A549 (cell line): Measurements from ENCODE around the gene SLC25A10. TPM values are rescaled to one million over a fixed set of nuclear protein-coding genes. Genes with fewer than 3 reads are reported as not detected.
A peak's percentile ranks its signal among the peaks of the same experiment; 100 is the strongest.

Source experiments
- ATAC-seq, 2 experiments: fragments of 200-7000 bp in 1 of 2; fragments of >200 bp in 1 of 2; cut with Nextera tagmentation in 1 of 2; cut with Tn5 transposase in 1 of 2; 3 replicates each; pipeline versions ENCODE4 v1.8.0 to v1.9.1; 2018 to 2020; ENCODE audit warnings: mild to moderate bottlenecking in 1 of 2, moderate library complexity in 1 of 2
- CTCF ChIA-PET: fragments of 300-600 bp; sonication (Branson Sonifier 250); formaldehyde crosslinking; extraction: SDS; loops from one replicate; lab custom pipeline; 2021; ENCODE audit warnings: antibody characterized with exemption, inconsistent platforms; lab: Yijun Ruan, JAX
- POLR2A ChIA-PET: fragments of 350-600 bp; formaldehyde crosslinking; extraction: SDS; loops from one replicate; lab custom pipeline; 2021; ENCODE audit warnings: antibody characterized with exemption, inconsistent platforms; lab: Yijun Ruan, JAX
- DNase-seq, 2 experiments: peaks; one replicate each; pipeline versions ENCODE4 v3.0.0 to v3.0.0-alpha.2; 2011 to 2016; ENCODE audit warnings: low read depth in 1 of 2, low spot score in 1 of 2
- FAIRE-seq: peaks from 2 replicates; lab custom pipeline; 2011; peaks lifted over from hg19 to GRCh38; lab: Jason Lieb, UNC
- H3K27ac ChIP-seq, 2 experiments: fragments of >200 bp; sonication (Bioruptor Twin); formaldehyde crosslinking; 3 replicates each; pipeline ENCODE4 v1.5.1; 2016 to 2017
- H3K4me1 ChIP-seq: fragments of >200 bp; sonication (Bioruptor Twin); formaldehyde crosslinking; 3 replicates; pipeline ENCODE4 v1.6.1; 2016
- H3K4me2 ChIP-seq: fragments of >200 bp; sonication (Bioruptor Twin); formaldehyde crosslinking; 3 replicates; pipeline ENCODE4 v1.6.1; 2016
- H3K4me3 ChIP-seq: fragments of >200 bp; sonication (Bioruptor Twin); formaldehyde crosslinking; 3 replicates; pipeline ENCODE4 v1.5.1; 2016
- H3K9me3 ChIP-seq: fragments of >200 bp; sonication (Bioruptor Twin); formaldehyde crosslinking; 3 replicates; pipeline ENCODE4 v1.6.1; 2016
- BHLHE40 ChIP-seq: IDR thresholded peaks from 2 replicates; pipeline ENCODE4 v1.6.1; 2012; ENCODE audit warnings: low read depth, low read length, inconsistent platforms
- CBX2 ChIP-seq: fragments of 200-600 bp; sonication (generic); IDR thresholded peaks from 2 replicates; pipeline ENCODE4 v1.6.1; 2016; ENCODE audit warnings: low read depth, mild to moderate bottlenecking, borderline replicate concordance
- CBX8 ChIP-seq: fragments of 200-600 bp; sonication (generic); IDR thresholded peaks from 2 replicates; pipeline ENCODE4 v1.6.1; 2016
- CEBPB ChIP-seq, 2 experiments: fragments of >200 bp in 1 of 2; sonication (Bioruptor Twin) in 1 of 2; formaldehyde crosslinking in 1 of 2; IDR thresholded peaks; 2 replicates each; pipeline ENCODE4 v1.6.1; 2012 to 2016
- EHMT2 ChIP-seq: fragments of 200-600 bp; sonication (generic); IDR thresholded peaks from 2 replicates; pipeline ENCODE4 v1.6.1; 2016; ENCODE audit warnings: antibody characterized with exemption, low read depth, mild to moderate bottlenecking, moderate library complexity
- ELK1 ChIP-seq: fragments of 150-350 bp; IDR thresholded peaks from 2 replicates; pipeline ENCODE4 v1.6.1; 2014; ENCODE audit warnings: low read depth, mild to moderate bottlenecking, low read length
- EP300 ChIP-seq, 2 experiments: fragments of >200 bp; sonication (Bioruptor Twin); formaldehyde crosslinking; IDR thresholded peaks; 2 replicates in 1 of 2; 3 replicates in 1 of 2; pipeline ENCODE4 v1.6.1; 2016 to 2017
- FOSL2 ChIP-seq, 2 experiments: fragments of 450-650 bp in 1 of 2; fragments of >200 bp in 1 of 2; sonication (Bioruptor Twin) in 1 of 2; formaldehyde crosslinking; IDR thresholded peaks; 2 replicates each; pipeline versions ENCODE4 v1.5.0 to v1.6.1; 2016 to 2020; ENCODE audit warnings: mild to moderate bottlenecking in 1 of 2, moderate library complexity in 1 of 2
- GATA3 ChIP-seq: IDR thresholded peaks from 2 replicates; pipeline ENCODE4 v1.6.1; 2012; ENCODE audit warnings: borderline replicate concordance
- HDAC2 ChIP-seq: fragments of 200-600 bp; sonication (generic); IDR thresholded peaks from 2 replicates; pipeline ENCODE4 v1.6.1; 2016
- HMGXB4 ChIP-seq: fragments of 250-450 bp; sonication (Bioruptor Pico); IDR thresholded peaks from 2 replicates; pipeline ENCODE4 v1.5.0; 2021; ENCODE audit warnings: mild to moderate bottlenecking, moderate library complexity, borderline replicate concordance
- HOXA7 ChIP-seq: fragments of 250-450 bp; sonication (Bioruptor Pico); IDR thresholded peaks from 2 replicates; pipeline ENCODE4 v1.5.0; 2020; ENCODE audit warnings: mild to moderate bottlenecking, moderate library complexity
- HOXB13 ChIP-seq: fragments of 250-450 bp; sonication (Bioruptor Pico); IDR thresholded peaks from 2 replicates; pipeline ENCODE4 v1.5.0; 2020; ENCODE audit warnings: low read depth, mild to moderate bottlenecking, moderate library complexity
- HOXB5 ChIP-seq: fragments of 250-450 bp; sonication (Bioruptor Pico); IDR thresholded peaks from 2 replicates; pipeline ENCODE4 v1.5.0; 2020; ENCODE audit warnings: mild to moderate bottlenecking, moderate library complexity
- JUN ChIP-seq, 2 experiments: fragments of >200 bp; sonication (Bioruptor Twin); formaldehyde crosslinking; IDR thresholded peaks; 2 replicates in 1 of 2; 3 replicates in 1 of 2; pipeline ENCODE4 v1.6.1; 2016 to 2017
- JUNB ChIP-seq: fragments of >200 bp; sonication (Bioruptor Twin); formaldehyde crosslinking; IDR thresholded peaks from 2 replicates; pipeline ENCODE4 v1.6.1; 2016
- KDM5A ChIP-seq: fragments of 200-600 bp; sonication (generic); IDR thresholded peaks from 2 replicates; pipeline ENCODE4 v1.6.1; 2016; ENCODE audit warnings: antibody characterized with exemption, mild to moderate bottlenecking
- MAFK ChIP-seq: fragments of 450-650 bp; IDR thresholded peaks from 2 replicates; pipeline ENCODE4 v1.6.1; 2014; ENCODE audit not compliant: partially characterized antibody
- MAZ ChIP-seq: fragments of 150-350 bp; IDR thresholded peaks from 2 replicates; pipeline ENCODE4 v1.6.1; 2014; ENCODE audit warnings: antibody characterized with exemption, low read depth, low read length, borderline replicate concordance
- MYC ChIP-seq: IDR thresholded peaks from 2 replicates; pipeline ENCODE4 v1.6.1; 2012; ENCODE audit warnings: mild to moderate bottlenecking, inconsistent platforms, low read length, improper control_type of control experiment, borderline replicate concordance
- NR3C1 ChIP-seq: fragments of >200 bp; sonication (Bioruptor Twin); formaldehyde crosslinking; IDR thresholded peaks from 3 replicates; pipeline ENCODE4 v1.6.1; 2017
- PHF8 ChIP-seq: fragments of 200-600 bp; sonication (generic); IDR thresholded peaks from 2 replicates; pipeline ENCODE4 v1.6.1; 2016; ENCODE audit warnings: low read depth, mild to moderate bottlenecking, antibody characterized with exemption, moderate library complexity, borderline replicate concordance
- POLR2AphosphoS2 ChIP-seq: conservative IDR thresholded peaks from 2 replicates; pipeline ENCODE4 v1.6.1; 2012; ENCODE audit warnings: low read length, improper control_type of control experiment, inconsistent platforms
- RAD21 ChIP-seq, 2 experiments: fragments of >200 bp in 1 of 2; sonication (Bioruptor Twin) in 1 of 2; formaldehyde crosslinking in 1 of 2; IDR thresholded peaks in 1 of 2; conservative IDR thresholded peaks in 1 of 2; 2 replicates in 1 of 2; 3 replicates in 1 of 2; pipeline ENCODE4 v1.6.1; 2012 to 2018; ENCODE audit warnings: inconsistent platforms in 1 of 2
- RARB ChIP-seq: fragments of 250-450 bp; sonication (Bioruptor Pico); IDR thresholded peaks from 2 replicates; pipeline ENCODE4 v1.8.0; 2021; ENCODE audit warnings: mild to moderate bottlenecking, moderate library complexity
- RFX5 ChIP-seq: fragments of 450-650 bp; IDR thresholded peaks from 2 replicates; pipeline ENCODE4 v1.7.1; 2014; ENCODE audit warnings: antibody characterized with exemption, mild to moderate bottlenecking, moderate library complexity
- RNF2 ChIP-seq: fragments of 200-600 bp; sonication (generic); IDR thresholded peaks from 2 replicates; pipeline ENCODE4 v1.6.1; 2016; ENCODE audit warnings: low read depth, mild to moderate bottlenecking, antibody characterized with exemption, moderate library complexity, borderline replicate concordance
- SMC3 ChIP-seq: fragments of >200 bp; sonication (Bioruptor Twin); formaldehyde crosslinking; IDR thresholded peaks from 3 replicates; pipeline ENCODE4 v1.6.1; 2018; ENCODE audit warnings: inconsistent platforms
- SREBF2 ChIP-seq: fragments of 450-650 bp; IDR thresholded peaks from 2 replicates; pipeline ENCODE4 v1.6.1; 2014; ENCODE audit warnings: mild to moderate bottlenecking, moderate library complexity
- TP53 ChIP-seq: fragments of 250-450 bp; sonication (Bioruptor Pico); IDR thresholded peaks from 2 replicates; pipeline ENCODE4 v1.5.0; 2021; ENCODE audit warnings: mild to moderate bottlenecking, moderate library complexity
- ZSCAN20 ChIP-seq: fragments of 250-450 bp; sonication (Bioruptor Pico); IDR thresholded peaks from 2 replicates; pipeline ENCODE4 v1.8.0; 2022; ENCODE audit warnings: mild to moderate bottlenecking, moderate library complexity
- WGBS: methylation state at CpG from one replicate; pipeline ENCODE4 v1.1.6; 2017; ENCODE audit errors: missing lambda C conversion rate; 5-methylcytosine and 5-hydroxymethylcytosine counted together
- polyA minus RNA-seq: library from RNA; depleted of rRNA, polyadenylated mRNA; stranded (reverse); fragments of >200 nt; gene quantifications from 2 replicates; pipeline ENCODE4 v1.2.3, GENCODE V29; 2011; rRNA and poly(A)+ RNA removed
- polyA plus RNA-seq, 4 experiments: library from polyadenylated mRNA; depleted of rRNA in 3 of 4; stranded (reverse); fragments of >200 nt; fragmentation: RNase III in 1 of 4; extraction: RNeasy Plus Mini Kit Qiagen cat#74134 plus additional on column Dnase treatment in 1 of 4; gene quantifications; 2 replicates in 3 of 4; 3 replicates in 1 of 4; pipeline ENCODE4 v1.2.3, GENCODE V29; 2011 to 2017
- TF ChIP-seq, protein P1 (sequence below): fragments of >200 bp; sonication (Bioruptor Twin); formaldehyde crosslinking; IDR thresholded peaks from 2 replicates; pipeline ENCODE4 v1.6.1; 2016
- TF ChIP-seq, protein P2 (sequence below): IDR thresholded peaks from 2 replicates; pipeline ENCODE4 v1.6.1; 2012; ENCODE audit warnings: low read depth, borderline replicate concordance
- TF ChIP-seq, protein P3 (sequence below): fragments of 450-650 bp; IDR thresholded peaks from 2 replicates; pipeline ENCODE4 v1.6.1; 2014; ENCODE audit warnings: antibody characterized with exemption
- TF ChIP-seq, protein P4 (sequence below): fragments of 250-450 bp; sonication (Bioruptor Pico); IDR thresholded peaks from 2 replicates; pipeline ENCODE4 v1.5.0; 2020; ENCODE audit warnings: low read depth, mild to moderate bottlenecking, moderate library complexity

SLC25A10 gene
- polyA plus RNA-seq (2011; rRNA removed) (20.0 and 25.8 TPM in 2 replicates), polyA plus RNA-seq (2017; fragmentation: RNase III; extraction: RNeasy Plus Mini Kit Qiagen cat#74134 plus additional on column Dnase treatment) (43.4 to 47.1 TPM (median 47.0 TPM) in 3 replicates), polyA minus RNA-seq (20.8 and 28.2 TPM in 2 replicates)
- 69.2 and 105 TPM in 2 replicates for polyA plus RNA-seq (2012; cell fraction: cytosol; rRNA removed)
- polyA plus RNA-seq (2012; cell fraction: nucleus; rRNA removed): 99.9 and 141 TPM in 2 replicates

GRCh38 chr17:81711814-81712467 is at the start of gene SLC25A10:
SLC25A10 (plus strand) TSS chr17:81712284; CDS start chr17:81712427, 143 bp downstream.
- Histone ChIP-seq H3K4me3 (peak within 1 kb of the TSS; percentile 70), H3K4me1 (peaks cover 20% of the 10 kb centered on the region), H3K27ac (peak within 1 kb of the TSS; percentile 95), H3K4me2 (peak within 1 kb of the TSS; percentile 86), H3K9me3 (no peaks in the 10 kb centered on the region)
- ChIA-PET POLR2A (interaction anchor here (0.6 to 3.9 kb wide), 8 partner anchors 9 to 155 kb away, joined by 3 to 41 read pairs (median 6); partner anchors contain the start of genes ARL16, HGS, MCRIP1 and MRPL12), CTCF (interaction anchor here (1.0 to 4.6 kb wide), 7 partner anchors 10 to 41 kb away, joined by 3 to 24 read pairs (median 4); no protein-coding TSS in a partner anchor)
- WGBS: 0% methylated on average over 35 of the region's 89 CpGs
- ATAC-seq (peak; percentile 60 to 65), DNase-seq (peak; percentile 87 to 89), FAIRE-seq (no peak)
- TF ChIP-seq, protein P1, sequence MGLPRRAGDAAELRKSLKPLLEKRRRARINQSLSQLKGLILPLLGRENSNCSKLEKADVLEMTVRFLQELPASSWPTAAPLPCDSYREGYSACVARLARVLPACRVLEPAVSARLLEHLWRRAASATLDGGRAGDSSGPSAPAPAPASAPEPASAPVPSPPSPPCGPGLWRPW: no peak
- TF ChIP-seq GATA3 (peak; percentile 39; the same call in 1 of the 2 replicates), ZSCAN20 (no peak), CBX8 (no peak), TP53 (CRISPR knock-in tag) (peak; percentile 92), JUNB (no peak), RNF2 (peak; percentile 93; the same call in 1 of the 2 replicates), HOXB5 (CRISPR knock-in tag) (peak; percentile 88), RARB (no peak), POLR2AphosphoS2 (no peak), EHMT2 (no peak), SREBF2 (no peak), MYC (peak; percentile 95), KDM5A (no peak), FOSL2 (IDR thresholded peaks at IDR 0.05) (peak; percentile 43; the same call in 1 of the 2 replicates), FOSL2 (CRISPR knock-in tag; IDR thresholded peaks at IDR 0.05) (peak; percentile 94), CBX2 (no peak), BHLHE40 (no peak), SMC3 (no peak), HMGXB4 (CRISPR knock-in tag) (0 out of 2 replicates have a peak, but pooled peaks have one; percentile 49), PHF8 (no peak; the same call in 1 of the 2 replicates), MAZ (no peak), MAFK (no peak), HOXA7 (no peak), HOXB13 (CRISPR knock-in tag) (peak; percentile 68; the same call in 1 of the 2 replicates), EP300 (IDR thresholded peaks at IDR 0.05) (no peak), ELK1 (no peak), HDAC2 (peak; percentile 35; the same call in 1 of the 2 replicates), NR3C1 (no peak), CEBPB (IDR thresholded peaks at IDR 0.05) (no peak), JUN (IDR thresholded peaks at IDR 0.05) (peak; percentile 66 to 94; a peak in 4 of 5 replicates), RFX5 (no peak), RAD21 (conservative IDR thresholded peaks at IDR 0.05 in 1 of 2, IDR thresholded peaks at IDR 0.05 in 1 of 2) (no peak)
- TF ChIP-seq, protein P2, sequence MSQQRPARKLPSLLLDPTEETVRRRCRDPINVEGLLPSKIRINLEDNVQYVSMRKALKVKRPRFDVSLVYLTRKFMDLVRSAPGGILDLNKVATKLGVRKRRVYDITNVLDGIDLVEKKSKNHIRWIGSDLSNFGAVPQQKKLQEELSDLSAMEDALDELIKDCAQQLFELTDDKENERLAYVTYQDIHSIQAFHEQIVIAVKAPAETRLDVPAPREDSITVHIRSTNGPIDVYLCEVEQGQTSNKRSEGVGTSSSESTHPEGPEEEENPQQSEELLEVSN: peak; percentile 97; the same call in 1 of the 2 replicates
- TF ChIP-seq, protein P3, sequence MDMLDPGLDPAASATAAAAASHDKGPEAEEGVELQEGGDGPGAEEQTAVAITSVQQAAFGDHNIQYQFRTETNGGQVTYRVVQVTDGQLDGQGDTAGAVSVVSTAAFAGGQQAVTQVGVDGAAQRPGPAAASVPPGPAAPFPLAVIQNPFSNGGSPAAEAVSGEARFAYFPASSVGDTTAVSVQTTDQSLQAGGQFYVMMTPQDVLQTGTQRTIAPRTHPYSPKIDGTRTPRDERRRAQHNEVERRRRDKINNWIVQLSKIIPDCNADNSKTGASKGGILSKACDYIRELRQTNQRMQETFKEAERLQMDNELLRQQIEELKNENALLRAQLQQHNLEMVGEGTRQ: peak; percentile 78
- TF ChIP-seq, protein P4, sequence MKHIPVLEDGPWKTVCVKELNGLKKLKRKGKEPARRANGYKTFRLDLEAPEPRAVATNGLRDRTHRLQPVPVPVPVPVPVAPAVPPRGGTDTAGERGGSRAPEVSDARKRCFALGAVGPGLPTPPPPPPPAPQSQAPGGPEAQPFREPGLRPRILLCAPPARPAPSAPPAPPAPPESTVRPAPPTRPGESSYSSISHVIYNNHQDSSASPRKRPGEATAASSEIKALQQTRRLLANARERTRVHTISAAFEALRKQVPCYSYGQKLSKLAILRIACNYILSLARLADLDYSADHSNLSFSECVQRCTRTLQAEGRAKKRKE (CRISPR knock-in tag): peak; percentile 87; the same call in 1 of the 2 replicates
